Subcutaneous adipose tissue (tissue), 4 donors: Measurements from ENCODE around the gene CFAP100. TPM values are rescaled to one million over a fixed set of nuclear protein-coding genes. Genes with fewer than 3 reads are reported as not detected.

Experiments
- total RNA-seq, 4 donors: library from RNA; depleted of rRNA; stranded (reverse); fragments of >200 nt; gene quantifications; one replicate each; pipeline ENCODE4 v1.1.0, GENCODE V29; 2016
- TF ChIP-seq, protein P1 (sequence below): fragments of 450-650 bp; IDR thresholded peaks from one replicate; pipeline ENCODE4 v1.5.1; 2016; ENCODE audit warnings: low read depth, mild to moderate bottlenecking, control low read depth, antibody characterized with exemption, moderate library complexity

The CFAP100 gene
- total RNA-seq, 4 donors from 2014 or later, result not detected

DNA sequence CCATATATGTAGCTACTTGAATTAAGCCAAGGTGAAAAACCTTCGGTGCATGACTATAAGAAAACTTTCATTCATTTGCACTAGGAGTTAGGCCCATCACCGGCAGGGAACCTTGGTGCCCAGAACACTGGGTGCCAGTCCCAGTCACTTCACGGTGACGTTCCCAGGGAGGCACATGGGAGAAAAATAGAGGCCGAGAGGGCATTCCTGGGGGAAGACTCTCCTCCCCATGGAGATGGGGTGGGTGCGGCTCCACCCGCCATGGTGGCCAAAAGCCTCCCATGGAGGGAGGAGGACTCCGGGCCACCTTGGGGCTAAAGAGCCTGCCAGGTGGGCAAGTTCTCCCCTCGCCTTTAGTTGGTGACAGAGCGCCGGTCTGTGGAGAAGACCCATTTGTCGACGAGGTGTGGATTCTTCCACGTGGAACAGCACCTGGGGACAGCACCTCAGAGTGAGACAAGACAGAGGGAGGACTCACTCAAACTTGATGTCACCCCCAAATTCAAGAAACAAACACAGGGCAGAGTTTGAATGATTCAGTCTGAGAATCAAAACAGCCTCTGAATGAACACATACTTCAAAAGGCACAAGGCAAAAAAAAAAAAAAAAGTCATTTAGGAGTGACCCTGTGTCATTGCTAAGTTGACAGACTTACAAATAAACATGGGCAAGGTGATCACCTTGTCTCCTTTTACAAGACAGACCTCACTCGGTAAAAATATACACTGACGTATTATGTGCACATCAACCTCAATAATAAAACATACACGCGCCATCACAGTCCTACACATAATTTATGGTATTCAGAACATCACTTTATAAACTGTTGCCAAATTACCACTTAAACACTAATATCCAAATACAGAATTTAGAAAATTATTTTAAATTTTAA is 42.4 kb downstream of the CFAP100 start:
- TF ChIP-seq, protein P1, sequence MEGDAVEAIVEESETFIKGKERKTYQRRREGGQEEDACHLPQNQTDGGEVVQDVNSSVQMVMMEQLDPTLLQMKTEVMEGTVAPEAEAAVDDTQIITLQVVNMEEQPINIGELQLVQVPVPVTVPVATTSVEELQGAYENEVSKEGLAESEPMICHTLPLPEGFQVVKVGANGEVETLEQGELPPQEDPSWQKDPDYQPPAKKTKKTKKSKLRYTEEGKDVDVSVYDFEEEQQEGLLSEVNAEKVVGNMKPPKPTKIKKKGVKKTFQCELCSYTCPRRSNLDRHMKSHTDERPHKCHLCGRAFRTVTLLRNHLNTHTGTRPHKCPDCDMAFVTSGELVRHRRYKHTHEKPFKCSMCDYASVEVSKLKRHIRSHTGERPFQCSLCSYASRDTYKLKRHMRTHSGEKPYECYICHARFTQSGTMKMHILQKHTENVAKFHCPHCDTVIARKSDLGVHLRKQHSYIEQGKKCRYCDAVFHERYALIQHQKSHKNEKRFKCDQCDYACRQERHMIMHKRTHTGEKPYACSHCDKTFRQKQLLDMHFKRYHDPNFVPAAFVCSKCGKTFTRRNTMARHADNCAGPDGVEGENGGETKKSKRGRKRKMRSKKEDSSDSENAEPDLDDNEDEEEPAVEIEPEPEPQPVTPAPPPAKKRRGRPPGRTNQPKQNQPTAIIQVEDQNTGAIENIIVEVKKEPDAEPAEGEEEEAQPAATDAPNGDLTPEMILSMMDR, result no peak

DNA sequence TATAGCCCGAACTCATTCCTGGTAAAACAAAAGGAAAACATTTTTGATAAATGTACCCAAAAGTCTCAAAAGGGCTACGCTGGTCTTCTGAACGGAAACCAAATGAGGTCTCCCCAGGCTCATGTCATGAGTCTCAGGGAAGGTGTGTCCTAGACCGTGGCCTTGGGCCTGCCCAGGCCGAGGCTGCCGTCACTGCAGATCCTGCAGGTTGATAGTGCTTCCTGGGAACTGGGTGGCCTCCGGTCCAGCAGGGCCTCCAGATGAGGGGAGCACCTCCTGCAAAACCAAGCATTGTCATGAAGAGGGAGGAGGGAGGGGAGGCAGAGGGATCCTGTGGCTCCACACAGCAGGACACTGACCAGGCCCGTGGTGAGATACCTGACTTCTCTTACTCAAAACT is 43.5 kb downstream of the CFAP100 start:
- TF ChIP-seq, protein P1, result no peak

- TF ChIP-seq, protein P1, result no peak
Measured at GRCh38 chr3:126438746-126439145, 44.0 kb downstream of the CFAP100 start.

DNA sequence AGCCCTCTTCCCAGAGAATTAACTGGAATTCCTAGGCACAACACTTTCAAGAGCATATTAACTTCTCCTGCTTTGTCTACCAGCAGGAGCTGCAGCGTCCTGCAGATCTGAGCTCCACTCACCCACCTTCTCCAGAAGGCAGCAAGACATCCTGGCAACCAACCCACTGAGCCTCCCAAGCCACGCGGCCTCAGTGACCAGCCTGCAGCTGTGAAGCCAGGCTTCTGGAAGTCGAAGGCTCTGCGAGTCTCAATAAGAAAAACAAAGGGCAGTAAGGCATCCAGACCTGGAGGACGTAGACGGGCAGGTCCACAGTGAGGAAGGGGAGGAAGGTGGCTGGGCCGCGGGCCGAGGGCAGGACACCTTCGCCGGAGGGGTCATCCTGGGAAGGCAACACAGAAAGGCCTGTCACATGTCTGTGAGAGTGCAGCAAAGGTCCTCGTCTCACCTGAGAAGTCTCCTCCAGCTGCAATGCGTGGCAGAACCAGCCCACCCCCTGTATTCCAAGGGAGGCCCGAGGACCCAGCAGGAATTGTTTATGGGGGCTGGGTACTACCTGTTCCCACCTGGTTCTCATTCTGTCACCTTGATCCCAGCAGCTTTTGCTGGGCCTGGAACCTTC is 44.7 kb downstream of the CFAP100 start:
- TF ChIP-seq, protein P1, result no peak

GRCh38 chr3:126439968-126440708 is 45.4 kb downstream of the CFAP100 start:
- TF ChIP-seq, protein P1, result no peak

GRCh38 chr3:126440709-126440995 is 45.9 kb downstream of the CFAP100 start:
- TF ChIP-seq, protein P1, result no peak
